ENCODE measurements around the gene RELT.

The RELT gene

DNA sequence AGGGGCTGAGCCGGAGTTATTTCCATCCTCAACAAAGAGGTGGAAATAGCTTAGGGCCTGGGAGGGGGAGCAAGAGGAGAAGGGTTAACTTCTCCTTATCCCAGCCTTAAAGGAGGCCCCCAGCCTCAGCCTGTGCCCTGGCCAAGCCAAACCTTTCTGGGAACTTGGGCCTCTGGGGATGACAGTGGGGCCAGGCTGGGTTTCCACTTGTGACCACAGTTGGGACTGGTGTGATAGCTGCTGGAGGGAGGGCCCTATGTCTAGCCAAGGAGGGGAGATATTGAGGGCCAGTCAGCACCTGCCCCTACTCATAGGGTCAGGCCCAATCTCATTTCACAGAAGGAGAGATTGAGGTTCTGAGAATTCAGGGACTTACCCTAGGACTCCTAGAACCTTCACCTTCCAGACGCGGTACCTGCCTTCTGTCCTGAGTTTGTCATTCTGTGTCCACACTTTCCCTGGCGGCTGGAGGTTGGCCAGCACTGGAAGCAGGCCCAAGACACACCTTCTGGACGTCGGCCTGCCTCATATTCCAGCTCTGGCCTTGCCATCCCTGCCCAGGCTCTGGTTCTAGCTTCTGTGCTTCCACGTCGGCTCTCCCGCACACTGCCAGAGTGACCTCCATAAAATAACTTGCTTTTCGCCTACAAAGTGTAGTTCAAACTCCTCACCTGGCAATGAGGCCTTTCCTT is 3.1 kb downstream of the RELT start:
- peak; percentile 79 for DNase-seq

DNA sequence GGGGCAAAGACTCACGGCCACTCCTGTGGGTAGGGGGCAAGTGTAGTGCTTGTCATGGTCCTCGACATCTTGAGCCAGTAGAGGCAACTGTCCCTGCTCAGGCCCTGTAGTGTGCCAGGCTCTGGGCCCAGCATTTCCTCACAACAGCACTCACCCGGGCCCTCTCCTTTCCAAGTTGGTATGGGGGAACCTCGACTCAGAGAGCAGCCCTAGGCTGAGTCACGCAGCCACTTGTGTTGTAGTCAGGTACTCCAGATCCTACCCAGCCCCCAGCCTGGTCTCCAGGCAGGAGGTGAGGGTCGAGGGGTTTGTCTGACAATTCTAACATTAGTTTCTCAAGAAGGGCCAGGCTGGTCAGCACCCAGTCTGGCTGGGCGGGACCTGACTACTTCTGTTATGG is 4.1 kb downstream of the RELT start:
- no peak for DNase-seq

DNA sequence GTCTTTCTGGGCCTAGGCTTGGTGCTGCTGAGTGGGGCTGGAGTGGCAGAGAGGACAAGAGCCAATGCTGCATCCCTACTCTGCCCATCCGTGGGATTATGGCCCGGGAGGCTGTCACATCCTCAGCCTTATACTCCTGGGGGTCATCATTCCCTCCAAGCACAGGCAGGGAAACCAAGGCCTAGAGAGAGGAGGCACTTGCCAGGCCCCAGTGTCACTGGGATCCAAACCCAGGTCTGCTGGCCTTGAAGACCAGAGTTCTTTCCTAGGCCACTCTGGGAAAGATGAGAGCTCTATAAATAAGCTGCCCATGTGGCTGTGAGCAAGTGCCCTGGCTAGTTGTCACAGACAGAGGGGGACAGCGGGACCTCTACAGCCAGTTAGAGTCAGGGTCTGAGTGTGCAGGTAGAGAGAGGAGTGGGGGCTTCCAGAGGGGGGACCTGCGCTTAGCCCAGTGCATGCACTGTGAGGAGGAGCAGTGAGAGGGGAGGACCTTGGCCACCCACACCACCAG is 4.8 kb downstream of the RELT start:
- DNase-seq, result no peak

DNA sequence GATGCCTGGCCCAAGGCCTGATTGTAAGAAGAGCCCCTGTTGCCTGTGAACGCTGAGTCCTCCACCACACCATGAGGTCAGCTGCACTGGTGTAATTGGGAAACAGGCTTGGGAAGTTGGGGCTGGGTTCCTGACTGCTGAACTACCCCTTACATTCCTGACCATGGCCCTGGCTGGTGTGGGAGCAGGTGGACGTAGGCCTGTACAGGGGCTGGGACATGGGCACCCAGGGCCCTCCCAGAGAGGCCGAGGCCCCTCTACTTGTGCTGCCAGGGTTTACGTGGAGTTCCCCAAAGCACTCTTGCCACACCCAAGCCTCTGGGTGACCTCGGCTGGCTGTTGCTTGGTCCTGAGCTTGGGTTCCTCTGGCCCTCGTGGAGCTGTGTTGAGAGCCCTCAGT is 5.4 kb downstream of the RELT start:
- DNase-seq, result no peak

DNA sequence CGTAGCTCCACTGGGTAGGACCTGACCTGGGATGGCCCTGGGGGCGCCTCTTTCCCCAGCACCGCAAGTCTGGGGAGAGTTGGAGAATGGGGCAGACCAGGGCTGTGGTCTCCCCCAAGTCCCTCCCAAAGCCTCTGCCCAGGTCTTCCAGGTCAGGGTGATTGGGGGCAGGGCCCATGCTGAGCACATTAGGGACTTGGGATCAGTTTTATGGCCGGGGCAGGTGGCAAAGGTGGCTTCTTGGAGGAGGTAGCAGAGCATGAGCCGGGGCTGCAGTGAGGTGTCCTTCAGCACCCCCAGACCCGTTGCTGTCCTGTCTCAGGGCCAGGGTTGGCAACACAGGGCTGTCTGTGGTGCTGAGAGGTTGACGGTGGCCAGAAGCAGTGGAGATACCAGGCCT is 6.0 kb downstream of the RELT start:
- DNase-seq, result no peak

DNA sequence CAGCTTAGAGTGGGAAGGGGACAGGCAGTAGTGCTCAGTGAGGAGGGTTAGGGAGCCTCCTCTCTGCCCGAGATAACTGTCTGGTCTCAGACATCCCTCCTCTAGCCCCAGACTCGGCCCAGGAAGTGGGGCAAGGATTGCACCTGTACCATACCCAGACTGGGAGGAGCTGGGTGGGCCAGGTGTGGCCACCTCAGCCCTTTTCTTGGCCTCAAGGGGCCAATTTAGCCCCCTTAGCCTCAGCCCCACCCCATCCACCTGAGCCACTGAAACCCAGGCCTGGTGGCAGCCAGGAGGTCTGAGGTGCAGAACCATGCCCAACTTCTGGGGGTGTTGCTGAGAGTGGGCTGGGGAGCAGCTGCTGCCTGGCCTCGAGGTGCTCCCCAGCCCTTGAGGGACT is 6.5 kb downstream of the RELT start:
- DNase-seq, result no peak

DNA sequence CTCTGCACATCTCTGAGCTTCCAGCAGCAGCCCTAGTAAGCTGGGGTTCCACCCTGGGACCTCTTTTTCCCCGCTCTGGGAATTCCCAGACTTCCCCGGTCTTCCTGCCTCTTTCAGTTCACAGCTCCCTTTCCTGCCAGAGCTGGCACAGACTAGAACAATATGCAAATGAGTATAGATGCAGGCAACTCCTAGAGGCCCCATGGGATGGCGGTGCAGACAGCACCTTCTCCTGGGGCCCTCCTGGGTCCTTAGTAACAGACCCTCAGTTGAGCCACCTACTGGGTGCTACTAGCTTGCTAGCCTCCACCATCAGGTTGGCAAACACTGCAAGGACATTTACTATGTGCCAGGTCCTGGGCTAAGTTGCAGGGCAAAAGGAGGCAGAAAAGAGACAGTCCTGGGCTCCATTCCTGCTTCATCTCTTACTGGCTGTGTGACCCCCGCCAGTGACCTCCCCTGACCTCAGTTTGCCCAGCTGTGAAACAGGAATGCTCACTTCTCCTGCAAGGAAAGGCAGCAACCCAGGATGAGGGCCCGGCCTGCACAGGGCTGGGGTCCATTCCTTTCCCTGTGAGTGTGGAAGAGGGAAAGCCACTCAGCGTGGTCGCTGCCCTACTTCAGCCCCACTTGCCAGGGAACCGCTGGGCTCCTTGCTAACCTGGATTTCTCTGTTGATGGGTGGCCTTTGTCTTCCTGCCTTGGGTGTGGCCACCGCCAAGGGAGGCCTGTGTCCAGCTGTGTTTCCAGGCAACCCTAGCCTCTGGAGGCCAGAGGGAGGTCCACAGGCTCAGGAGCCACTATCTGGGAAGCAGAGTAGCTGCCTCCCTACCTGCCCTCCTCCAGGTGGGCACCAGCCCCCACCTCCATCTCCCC is 7.3 kb downstream of the RELT start:
- DNase-seq, result peak; percentile 62

DNA sequence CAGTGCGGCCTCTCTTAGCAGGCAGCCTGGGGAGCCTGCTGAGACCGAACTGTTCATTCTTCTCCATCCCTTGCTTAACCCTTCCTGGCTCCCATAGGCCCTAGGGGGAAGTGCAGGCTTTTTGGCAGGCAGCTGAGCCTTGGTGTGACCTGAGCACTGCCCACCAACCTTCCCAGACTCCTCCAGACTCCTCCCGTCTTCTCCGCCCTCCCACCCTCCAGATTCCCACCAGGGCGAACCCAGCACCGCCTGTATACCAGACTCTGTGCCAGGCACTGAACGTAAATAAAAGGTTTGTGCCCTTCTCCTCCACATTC is 7.9 kb downstream of the RELT start:
- no peak for DNase-seq

DNA sequence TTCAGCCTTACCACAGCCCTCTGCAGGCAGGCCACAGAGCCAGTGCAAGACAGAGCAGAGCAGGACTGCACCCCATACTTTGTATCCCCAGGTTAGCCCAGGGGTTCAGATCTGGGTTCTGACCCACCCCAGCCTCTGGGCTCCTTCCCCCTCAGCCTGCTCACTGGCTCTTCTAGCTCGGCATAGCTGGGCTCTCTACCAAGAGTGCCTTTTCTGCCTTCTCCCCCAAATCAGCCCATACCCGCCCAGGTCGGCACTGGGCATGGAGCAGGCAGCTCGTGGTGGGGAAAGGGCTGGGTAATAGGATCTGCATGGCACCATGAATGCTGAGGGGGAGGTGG is 8.3 kb downstream of the RELT start:
- no peak for DNase-seq

DNA sequence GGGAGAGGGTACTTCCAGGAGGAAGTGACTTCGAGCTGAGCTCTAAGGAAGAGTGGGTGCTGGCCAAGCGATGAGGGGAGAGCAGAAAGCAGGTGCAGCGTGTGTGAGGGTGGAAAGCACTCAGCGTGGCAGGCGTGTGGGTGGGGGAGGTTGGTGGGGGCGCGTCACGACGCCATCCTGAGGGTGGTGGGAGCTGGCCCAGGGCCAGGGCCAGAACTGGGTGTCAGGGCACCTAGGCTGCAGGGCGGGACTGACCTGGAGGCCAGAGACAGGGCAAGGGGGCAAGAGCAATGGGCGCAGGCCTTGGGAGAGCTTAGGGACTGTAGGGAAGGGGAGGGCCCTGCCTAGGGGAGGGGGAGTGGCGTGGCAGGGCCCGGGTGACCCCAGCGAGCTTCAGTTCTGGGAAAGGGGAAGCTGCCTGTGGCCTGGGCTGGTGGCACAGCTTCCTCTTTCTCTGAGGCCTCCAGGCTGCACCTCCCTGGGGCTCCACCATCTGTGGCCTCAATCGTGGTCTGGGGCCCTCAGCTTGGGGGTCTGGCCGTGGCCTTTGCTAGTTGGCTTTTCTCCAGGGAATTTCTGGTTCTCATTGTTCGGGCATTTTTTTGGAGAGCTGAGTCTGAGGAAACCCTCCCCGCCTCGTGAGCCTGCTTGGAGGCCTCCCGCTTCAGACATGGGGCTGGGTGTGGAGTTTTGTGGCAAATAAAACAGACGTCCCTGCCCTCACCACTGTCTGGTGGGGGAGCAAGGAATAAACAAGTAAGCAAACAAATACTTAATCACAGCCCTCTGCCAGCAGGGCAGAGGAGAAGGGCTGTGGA is 8.9 kb downstream of the RELT start:
- peak; percentile 100 for DNase-seq

DNA sequence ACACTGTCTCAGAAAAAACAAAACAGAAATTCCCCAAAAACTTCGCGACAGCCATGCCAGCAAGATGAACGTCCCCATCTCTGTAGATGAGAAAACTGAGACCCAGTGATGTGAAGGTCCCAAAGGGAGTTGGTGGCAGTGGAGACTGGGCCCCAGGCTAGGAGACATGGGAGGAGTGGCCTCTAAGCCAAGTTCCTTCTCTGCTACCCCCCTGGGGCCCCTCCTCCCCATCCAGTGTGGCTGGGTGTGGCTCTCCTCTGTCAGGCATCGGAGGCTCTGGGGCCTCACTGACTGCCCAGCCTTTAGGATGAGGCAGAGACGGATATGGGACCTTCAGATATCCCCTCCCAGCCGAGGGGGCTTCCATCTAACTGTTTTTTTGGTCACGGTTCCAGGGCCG is 9.8 kb downstream of the RELT start:
- peak; percentile 99 for DNase-seq

DNA sequence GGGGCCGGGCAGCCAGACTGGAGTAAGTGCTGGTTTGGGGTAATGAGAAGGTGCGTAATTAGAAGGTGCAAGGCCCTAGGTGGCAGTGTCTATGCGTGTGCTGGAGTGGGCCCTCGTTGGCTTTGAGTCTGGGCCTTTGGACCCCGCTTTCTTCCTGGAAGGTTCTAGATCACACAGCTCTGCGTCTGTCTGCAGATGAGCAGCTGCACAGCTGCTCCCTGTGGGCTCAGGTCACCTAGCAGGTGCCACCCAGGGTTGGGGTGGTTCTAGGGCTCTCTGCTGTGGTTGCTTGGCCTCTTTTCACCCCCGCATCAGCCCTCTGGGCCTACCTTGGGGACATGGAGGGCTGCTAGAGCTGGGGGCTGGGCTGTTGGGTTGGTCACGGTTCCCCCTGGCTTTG is 10.3 kb downstream of the RELT start:
- DNase-seq, result no peak

DNA sequence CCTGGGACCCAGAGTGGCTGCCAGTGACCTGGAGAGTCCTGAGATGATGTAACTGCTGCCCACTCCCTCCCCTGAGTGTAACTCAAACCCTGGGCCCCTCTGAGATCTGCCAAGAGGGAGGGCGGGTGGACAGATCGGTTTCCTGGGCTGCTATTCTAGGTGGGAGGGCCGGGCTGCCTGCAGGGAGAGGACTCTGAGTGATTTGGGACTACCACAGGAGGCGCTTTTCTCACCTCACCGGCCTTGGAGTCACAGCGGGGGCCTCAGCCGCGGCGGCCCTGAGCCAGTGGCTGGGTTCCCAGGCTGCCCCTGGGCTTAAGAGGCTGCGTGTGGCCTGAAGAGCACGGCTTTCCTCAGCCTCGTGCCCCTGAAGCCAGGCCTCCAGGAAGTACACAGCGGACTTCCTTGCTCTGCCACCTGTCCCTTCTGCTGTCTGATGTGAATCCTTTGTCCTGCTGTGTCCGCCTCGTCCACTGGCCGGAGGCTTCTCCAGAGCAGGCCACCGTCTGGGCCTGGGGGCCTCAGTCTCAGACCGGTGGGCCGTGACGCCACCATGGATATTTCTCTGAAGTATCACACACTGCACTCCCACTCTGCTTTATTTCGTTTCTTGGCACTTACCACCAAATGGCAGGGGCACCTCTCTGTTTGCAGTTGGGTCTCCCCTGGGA is 11.5 kb downstream of the RELT start:
- DNase-seq, result peak; percentile 88

DNA sequence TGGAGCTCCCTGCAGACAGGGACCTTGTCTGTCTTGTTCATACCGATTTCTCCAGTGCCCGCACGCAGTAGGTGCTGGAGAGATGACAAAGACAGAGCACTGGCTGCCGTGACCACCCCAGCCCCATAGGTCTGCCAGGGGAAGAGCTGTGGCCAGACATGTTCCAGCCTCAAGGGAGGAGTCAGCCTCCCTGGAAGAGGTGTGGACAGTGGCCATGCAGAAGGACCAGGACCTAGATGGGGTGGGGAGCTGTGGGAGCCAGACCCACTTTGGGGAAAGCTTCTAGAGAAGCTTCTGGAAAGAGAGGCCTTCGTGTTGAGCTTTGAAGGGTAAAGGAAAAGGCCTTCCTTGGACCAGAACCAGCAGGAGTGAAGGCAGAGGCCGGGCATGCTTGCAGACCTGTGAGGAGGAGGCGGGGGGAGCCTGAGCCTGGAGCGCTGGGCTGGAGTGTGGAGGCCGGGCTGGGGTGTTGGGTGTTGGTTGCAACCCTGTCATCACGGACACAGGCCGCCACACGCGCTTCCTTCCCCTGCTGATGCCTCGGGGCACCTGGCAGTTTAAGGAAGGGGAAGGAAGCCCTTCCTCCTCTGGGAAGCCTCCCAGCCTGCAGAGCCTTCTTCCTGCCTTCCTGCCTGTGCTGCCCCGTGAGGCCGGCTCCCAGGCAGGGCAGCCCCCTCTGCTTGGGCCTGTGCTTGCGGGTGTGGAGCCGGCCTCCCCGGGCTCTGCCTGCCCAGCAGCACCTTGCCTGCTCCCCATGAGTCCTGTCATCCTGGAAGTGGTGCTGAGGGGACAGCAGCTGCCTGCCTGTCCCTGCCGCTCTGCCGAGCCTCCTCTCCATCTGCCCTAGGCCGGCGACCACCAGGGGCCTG is 12.3 kb downstream of the RELT start:
- DNase-seq, result no peak

DNA sequence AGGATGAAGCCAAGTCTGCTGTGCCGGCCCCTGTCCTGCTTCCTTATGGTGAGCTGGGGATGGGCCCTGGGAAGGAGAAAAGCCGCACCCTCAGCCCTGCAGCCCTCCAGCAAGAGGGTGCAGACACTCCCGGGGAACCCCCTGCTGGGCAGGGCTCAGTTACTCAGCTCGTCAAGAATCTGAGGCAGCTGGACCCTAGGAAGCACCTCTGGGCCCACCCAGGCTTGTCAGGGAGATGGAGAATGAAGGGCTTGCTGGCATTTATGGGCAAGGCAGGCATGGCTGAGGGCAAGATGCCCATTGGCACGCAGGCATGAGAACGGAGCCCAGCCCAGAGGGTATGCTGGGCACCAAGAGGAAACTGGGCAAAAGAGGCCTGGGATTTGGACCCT is 12.9 kb downstream of the RELT start:
- DNase-seq, result no peak

DNA sequence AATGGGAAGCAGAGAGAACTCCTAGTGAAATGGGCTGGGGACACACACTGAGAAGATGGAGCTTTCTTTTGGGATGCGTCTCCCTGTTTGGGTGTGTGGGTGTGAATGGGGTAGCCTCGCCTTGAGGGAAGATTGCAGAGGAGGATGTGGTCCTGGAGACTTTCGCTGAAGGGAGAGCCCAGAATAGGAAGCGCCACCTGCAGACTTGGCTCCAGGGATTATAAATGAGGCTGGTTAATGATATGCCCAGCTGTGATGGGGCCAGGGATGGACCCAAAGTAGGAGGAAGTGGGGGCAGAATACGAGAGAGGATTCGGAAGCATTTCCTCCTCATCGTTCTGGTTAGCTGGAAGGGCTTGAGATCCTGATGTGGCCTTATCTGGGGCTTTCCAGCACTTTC is 13.7 kb downstream of the RELT start:
- no peak for DNase-seq

DNA sequence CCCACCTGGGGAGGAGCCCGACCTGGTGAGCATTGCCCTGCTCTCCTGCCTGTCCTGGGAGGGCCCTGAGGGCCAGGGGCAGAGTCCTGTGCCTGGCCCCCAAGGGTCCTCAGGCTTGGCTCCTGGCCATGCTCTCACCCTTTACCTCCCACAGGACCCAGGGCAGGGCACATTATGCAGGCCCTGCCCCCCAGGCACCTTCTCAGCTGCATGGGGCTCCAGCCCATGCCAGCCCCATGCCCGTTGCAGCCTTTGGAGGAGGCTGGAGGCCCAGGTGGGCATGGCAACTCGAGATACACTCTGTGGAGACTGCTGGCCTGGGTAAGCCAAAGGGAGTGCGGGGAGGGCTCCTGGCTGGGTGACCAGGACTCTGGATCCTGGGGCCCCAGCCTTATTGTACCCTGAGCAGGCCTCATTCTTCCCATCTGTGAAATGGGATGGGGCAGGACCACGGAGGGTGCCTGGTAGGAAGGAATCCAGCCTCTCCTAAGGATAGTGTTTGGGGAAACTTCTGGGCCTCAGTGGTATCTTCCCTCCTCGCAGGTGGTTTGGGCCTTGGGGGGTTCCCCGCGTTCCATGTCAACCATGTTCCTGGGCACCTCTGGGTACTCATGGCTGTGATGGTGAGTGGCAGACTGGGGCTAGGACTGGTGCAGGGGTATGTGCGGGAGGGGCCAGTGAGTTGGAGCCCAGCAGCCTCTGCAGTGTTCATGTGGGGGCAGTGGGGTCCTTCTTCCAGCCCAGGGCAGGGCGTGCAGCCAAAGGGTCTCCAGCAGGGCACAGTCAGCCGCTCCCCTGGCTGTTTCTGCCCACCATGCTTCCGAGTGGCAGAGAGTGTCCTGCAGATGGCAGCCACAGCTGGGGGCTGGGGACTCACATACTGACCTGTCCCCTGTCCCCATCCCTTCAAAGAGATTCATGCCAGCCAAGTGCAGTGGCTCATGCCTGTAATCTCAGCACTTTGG is 14.7 kb downstream of the RELT start:
- DNase-seq, result no peak

DNA sequence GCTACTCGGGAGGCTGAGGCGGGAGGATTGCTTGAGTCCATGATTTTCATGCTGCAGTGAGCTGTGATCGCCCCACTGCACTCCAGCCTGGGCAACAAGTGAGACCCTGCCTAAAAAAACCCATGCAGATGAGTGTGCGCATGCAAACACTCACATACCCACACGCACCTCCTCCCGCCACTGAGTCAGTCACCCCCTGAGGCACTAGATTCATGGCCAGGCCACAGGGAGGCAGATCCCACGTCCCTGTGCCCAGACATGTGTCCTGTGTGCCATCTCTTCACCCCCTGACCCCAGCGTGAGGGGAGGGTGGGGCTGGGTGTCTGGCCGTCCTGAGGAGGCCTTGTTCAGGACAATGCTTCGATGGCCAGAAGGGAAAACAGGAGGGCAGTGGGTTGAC is 15.5 kb downstream of the RELT start:
- no peak for DNase-seq

DNA sequence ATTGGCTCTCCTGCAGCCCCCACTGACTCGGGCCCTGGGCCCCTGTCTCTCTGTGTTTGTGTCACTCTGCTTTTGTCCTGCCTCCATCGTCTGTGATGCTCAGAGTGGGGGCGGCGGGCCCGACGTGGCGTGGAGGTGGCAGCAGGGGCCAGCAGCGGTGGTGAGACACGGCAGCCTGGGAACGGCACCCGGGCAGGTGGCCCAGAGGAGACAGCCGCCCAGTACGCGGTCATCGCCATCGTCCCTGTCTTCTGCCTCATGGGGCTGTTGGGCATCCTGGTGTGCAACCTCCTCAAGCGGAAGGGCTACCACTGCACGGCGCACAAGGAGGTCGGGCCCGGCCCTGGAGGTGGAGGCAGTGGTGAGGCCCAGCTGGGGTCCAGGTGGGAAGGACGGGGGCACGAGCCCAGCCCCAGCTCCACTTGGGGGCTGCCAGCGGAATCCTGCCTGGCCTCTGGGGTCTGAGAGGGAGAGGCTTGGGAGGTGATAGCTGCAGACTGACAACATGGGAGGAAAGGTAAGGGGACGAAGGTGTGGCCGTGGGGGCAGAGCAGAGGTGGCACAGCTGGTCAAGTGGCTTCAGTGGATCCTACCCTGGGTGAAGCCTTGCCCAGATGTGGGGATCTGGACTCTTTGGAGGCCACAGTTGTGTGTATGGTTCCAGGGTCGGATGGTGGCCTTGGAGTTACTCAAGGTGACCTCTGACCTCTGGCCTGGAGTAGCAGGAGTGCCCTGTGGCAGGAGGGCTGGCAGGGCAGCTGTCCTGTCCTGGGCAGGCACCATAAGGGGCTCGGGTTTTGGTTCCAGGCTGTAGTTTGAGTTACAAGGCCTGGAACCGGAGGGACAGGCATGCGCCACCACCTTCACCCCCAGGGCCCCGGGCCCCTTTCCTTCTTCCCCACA is 16.2 kb downstream of the RELT start:
- DNase-seq, result no peak

DNA sequence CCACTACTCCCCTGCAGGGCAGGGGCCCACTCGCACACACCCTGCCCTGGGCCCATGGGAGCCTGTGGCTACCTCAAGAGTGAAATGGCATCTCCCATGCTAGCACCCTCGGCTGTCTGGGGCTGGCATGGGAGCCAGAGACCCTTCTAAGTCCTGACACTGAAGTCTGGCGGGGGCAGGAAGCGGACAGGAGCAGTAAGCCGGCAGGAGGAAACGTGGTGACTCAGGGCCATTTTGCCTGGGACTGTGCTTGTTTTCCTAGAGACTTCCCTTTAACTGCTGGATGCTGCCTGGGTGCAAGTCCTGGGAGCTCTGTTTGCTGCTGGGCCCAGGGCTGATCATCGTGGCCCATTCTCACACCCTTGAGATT is 16.8 kb downstream of the RELT start:
- DNase-seq, result no peak
